Globus pallidus (tissue), 1 donor: ENCODE measurements around the gene AICDA.
"Not testable (repeated sequence)": the region's sequence is repeated elsewhere in the genome, so short reads cannot be mapped to it uniquely, and the experiment has no call there.

Experiments used
- DNase-seq: peaks from one replicate; pipeline ENCODE4 v3.0.0-alpha.2; 2015; ENCODE audit warnings: low spot score

The AICDA gene

DNA sequence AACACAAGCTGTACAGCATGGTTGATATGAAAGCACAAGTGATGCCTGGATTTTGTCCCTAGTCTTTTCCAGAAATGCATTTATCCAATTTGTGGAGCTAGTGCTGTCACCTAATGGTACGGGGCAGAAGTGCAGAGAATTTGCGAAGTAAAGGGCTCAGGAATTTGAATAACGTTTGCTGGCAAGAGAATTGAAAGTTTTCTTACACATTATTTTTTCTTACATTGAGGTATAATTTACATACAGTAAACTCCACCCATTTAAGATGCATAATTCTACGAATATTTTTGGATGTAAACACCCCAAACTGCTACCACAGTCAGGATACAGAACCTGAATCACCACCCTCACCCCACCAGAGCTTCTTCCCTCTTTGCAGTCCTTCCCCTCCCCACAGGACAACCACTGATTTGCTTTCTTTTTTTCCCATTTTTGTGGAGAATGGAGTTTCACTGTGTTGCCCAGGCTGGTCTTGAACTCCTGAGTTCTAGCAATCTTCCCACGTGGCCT, 3.5 kb downstream of the AICDA start:
- DNase-seq, result peak; percentile 32

DNA sequence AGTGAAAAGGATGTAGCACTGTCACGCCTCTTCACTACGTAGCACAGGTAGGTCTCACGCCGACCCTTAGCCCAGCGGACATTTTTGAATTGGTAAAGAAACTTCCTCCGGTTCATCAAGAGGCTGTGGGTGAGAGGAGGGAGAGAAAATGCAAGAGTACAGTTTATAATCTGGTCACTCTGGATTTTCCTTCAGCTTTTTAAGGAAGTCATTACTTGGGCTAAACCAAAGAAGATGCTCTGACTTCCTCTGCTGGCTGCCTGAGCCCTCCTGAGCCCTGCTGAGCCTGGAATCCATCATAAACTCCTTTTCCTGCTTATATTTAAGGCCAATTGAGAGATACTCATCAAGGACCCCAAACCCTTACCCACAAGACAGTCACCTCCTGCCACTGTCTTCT, 5.8 kb downstream of the AICDA start:
- no peak for DNase-seq

DNA sequence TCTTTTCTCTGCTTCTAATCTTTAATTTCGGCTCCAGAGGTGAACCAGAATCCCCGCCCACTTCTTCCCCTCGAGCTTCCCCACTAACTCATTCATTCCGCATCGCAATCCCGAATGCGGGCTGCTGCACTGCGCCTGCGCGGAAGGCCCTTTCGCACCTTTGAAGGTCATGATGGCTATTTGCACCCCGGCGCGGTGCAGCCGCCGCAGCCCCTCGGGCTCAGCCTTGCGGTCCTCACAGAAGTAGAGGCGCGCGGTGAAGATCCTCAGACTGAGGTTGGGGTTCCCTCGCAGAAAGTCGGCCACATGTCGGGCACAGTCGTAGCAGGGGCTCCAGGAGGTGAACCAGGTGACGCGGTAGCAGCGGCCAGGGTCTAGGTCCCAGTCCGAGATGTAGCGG, 7.6 kb downstream of the AICDA start:
- DNase-seq, result no peak

DNA sequence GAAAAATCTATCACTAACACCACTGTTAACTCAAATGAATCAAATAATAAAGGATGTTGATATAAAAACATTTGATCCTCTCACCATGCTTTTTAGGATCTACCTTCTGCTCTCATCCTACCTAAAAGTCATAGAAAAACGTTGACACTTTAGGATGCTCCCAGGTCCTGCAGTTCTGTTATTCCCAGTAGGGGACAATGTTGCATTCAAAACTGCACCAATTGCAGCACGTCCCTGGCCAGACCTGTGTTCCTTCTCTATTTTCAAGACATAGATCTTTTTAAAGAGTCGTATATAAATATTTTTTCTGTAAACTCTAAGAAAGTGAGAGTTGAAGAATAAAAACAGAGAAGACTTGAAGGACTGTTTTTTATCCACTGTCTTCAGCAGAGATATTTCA, 8.8 kb downstream of the AICDA start:
- no peak for DNase-seq

DNA sequence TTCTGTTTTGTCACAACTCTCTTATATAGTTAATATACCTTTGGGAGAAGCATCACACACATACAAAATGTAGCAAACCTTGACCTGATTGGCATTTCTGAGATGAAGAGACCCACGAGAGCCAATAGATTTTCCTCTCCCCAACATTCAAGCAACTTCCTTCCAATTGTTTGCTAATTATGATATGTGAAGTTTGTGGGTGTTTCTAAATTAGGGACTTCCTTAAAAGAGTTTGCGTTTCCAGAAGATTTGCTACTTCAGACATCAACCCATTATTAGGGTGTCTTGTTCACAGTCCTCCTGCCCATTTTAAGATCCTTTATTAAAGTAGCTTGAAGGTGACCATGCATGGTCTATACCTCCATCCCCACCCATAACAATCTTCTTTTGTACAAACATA, 9.4 kb downstream of the AICDA start:
- no peak for DNase-seq

DNA sequence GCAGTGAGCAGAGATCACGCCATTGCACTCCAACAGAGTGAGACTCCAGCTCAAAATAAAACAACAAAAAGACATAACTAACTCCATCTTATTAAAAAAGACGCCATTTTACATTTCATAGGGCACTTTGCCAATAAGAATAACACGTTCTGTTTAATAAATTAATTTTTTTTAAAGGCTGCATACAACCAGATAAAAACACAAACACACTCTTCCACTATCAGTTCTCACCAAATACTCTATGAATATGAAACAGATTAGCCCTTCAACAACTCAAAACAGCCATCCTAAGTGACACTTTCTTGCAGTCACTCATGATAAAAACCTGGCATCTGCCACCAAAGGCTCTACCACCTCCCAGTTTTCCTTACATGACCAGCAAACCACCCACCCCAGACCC, 16.1 kb downstream of the AICDA start:
- DNase-seq, result no peak

DNA sequence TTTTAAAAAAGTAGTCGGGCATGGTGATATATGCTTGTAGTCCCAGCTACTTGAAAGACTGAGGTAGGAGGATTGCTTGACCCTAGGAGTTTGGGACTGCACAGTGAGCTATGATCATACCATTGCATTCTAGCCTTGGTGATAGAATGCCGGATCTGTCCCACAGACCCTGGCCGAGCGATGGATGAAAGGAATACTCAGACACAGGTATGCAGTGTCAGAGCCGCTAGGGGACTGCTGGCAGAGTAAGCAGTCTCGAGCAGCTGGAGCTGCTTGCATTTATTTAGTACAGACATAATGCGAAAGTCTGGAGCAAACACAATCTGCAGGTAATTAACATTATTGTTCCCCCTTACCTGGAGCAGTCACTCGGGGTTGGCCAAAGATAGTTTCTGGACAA, 18.6 kb downstream of the AICDA start:
- no peak for DNase-seq

DNA sequence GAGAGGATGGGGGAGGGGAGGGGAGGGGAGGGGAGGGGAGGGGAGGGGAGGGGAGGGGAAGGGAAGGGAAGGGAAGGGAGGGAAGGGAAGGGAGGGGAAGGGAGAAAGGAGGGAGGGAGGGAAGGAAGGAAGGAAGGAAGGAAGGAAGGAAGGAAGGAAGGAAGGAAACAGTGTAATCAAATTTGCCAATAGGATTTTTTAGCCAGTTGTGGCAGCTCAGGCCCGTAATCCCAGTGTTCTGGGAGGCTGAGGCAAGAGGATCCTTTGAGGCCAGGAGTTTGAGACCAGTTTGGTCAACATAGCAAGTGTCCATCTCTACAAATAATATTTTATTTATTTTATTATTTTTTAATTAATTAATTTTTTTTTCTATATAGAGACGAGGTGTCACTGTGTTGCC, 19.4 kb downstream of the AICDA start:
- no peak for DNase-seq

DNA sequence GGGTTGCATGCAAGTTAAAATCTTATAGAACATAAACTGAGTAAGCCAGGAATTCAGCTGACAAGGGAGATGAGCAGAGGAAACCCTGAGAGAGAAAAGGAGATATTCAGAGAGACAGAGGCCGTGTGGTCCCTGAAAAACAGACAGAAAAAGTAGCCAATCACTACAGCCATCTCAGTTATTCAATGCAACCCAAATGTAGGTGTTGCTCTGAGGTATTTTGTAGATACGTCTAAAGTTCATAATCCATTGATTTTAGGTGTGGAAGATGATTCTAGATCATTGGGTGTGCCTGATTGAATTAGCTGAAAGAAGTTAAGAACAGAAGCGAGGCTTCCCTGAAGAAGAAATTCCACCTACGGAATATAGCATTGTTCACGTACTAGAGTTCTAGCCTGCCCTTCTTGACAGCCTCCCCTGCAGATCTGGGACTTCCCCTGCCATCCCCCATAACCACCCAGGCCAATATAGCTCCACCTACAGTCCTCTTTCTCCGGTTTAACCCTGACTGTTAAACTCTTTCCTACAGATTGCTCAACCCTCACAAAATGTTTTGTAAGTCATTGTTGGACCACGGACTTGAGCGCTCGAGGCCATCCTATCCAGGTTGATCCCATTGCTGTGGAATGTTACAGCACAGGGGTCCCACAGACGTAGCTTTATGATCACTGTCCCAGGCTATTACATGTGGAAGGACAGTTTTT, 21.7 kb downstream of the AICDA start:
- DNase-seq, result no peak

DNA sequence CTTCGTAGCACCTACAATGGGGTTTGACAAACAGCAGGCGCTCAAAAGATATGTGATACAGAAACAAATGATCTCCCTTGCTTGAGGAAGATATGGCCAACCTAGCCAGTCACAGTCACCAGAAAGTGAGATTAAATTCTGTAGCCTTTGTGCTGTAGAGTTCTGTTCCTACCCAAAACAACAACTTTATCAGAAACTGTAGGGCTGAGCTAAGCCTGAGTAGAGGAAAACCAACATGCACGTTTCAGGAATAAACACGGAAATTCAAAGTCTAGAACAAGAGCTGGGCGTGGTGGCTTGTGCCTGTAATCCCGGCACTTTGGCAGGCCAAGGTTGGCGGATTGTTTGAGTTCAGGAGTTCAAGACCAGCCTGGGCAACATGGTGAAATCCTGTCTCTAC, 23.0 kb downstream of the AICDA start:
- DNase-seq, result no peak

DNA sequence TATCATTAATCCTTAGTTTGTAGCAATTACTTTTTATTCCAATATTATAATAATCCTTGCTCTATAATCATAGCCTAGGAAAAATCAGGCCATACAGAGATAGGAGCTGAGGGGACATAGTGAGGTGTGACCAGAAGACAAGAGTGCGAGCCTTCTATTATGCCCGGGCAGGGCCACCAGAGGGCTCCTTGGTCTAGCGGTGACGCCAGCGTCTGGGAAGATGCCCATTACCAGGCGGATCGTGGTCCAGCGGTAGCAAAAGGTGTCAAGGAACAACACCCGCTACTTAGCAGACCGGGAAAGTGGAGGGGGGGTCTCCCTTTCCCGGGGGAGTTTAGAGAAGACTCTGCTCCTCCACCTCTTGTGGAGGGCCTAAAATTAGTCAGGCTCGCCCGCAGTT, 28.2 kb downstream of the AICDA start:
- DNase-seq, result not testable (repeated sequence)

DNA sequence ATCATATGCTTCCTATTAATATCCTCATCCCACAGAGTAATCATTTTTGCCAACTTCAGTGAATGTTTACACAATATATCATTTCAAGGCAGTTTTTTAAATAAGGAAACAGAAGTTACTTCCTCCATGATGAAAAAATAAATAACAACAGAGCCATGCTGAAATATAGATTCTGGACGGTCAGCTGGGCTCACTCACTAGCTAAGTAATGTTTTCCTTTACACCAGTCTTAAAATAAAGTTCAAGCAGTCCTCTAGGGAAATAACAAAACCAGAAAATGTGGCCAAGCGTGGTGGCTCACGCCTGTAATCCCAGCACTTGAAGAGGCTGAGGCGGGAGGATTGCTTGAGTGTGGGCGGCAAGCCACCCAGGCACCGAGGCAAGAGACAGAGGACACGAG, 28.7 kb downstream of the AICDA start:
- DNase-seq, result no peak

DNA sequence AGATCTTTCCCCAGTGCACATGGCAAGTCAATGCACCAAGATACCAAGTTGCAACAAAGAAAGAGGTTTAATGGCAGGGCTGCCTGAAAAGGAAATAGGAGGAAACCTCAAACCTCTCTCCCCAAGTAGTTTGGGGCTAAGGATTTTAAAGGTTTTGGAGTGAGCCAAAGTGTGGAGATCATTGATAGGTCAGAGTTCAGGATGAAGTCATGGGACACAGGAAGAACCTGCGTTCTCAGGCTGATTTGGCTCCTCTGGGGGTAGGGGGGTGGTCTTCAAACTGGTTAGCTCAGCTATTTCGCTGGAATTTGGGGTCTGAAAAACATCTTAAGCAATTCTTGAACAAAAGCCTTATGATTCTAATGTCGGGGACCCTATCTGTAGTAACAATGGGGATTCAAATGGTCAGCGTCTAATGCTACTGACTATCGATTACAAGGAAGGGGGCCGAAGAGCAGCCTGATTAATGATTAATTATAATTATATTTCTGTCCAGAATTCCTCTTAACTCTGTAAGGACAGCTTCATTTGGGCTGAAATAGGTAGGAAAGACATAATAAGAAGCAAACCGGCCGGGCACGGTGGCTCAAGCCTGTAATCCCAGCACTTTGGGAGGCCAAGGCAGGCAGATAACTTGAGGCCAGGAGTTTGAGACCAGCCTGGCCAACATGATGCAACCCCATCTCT, 31.4 kb downstream of the AICDA start:
- no peak for DNase-seq

DNA sequence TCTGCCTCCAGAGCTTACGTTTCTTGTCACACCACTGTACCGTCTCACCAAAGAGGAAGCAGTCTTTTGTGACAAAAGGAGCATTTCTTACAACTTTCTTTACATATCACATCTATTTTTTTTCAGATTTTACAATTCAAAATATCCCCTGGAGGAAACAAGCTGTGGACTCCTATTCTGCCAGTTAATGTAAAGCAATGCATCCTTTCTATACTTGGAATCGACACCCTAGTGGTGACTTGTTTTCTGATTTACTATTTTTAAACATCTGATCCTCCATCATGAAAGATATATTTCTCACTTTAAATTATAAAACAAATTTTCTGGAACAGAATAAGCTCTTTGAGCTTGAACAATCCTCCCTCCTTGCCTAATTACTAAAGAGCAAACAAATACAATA, 34.8 kb downstream of the AICDA start:
- DNase-seq, result no peak

DNA sequence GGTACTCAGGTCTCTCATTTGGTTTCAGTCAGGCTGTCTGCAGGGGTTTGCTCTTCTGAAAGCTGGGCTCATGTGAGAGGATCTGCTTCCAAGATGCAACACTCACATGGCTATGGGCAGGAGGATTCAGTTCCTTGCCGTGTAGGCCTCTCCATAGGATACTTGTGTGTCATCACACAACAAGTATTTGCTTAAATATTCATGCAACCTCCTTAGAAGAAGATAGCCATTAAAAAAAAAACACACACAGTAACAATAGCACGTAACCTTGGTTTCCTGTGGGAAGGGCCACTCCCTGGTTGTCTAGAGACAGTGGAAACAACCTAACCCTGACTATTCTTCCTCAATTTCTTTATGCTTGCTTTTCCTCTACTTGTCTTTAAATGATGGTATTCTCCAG, 40.2 kb downstream of the AICDA start:
- no peak for DNase-seq

DNA sequence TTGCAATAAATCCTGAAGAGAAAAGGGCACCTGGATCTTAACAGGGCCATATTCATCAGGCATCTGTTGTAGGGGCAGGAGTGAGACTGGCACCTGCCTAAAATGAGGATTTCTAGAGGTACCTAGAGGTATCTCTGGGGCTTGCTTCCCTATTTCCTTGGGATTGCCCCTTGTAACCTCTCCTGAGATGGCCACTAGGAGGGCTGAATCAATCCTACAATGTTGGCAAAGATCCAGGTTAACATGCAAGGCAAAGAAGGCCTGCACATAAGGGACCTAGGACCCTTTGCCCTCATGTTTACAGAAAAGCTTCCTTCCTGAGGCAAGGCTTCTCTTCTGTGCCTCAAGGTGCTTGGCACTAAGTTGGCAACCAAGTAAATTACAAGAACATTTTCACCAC, 46.1 kb downstream of the AICDA start:
- no peak for DNase-seq

DNA sequence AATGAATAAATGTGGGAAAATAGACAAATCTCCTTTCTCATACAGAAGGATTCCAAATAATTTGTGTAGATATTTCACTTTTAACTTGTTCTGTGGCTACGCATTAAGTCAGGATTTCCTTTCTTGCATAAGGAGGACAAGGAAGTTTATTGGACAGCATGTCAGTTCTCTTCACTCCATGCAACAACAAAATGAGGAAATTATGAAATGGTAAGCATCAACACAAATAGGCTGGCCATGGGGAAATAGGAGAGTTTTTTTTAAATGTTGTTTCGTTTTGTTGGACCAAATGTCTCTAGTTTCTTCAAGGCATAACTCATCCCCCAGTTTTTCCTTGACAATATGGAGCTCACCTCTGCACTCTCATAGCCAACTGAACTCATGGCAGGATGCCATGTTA, 46.6 kb downstream of the AICDA start:
- not testable (repeated sequence) for DNase-seq

DNA sequence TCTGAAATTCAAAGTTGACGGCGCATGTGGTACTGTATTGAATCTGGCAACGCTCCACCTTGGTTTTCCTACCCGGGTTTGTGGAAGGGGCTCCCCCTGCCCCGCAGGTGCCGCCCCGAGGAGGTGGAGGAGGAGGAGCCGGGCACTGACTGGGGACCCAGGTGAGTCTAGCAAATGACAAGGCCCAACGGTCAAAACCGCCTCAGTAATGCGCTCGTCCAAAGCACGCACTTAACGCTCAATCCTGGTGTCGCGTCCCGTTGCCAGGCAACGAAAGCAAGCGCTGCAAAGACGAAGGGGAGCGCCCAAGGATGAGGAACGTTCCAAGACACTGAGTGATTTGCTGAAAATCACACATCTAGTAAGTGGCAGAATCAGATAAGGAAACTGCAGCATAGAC, 48.0 kb downstream of the AICDA start:
- DNase-seq, result no peak

DNA sequence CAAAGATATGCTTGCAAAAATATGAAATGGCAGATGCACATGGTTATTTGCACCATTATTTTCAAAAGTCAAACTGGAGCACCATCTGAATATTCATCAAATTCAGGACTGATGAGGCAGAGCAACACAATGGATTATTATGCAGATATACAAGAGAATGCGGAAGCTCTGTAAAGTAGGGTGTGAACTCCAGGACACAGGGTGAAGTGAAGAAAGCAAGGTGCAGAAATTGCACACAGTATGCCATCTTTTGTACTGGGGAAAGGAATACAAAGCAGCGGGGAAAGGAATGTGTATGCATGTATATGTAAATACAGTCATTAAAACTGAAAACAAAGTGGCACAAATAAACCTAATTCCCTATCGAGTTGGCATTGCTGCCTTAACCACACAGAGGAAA, 49.3 kb downstream of the AICDA start:
- no peak for DNase-seq

DNA sequence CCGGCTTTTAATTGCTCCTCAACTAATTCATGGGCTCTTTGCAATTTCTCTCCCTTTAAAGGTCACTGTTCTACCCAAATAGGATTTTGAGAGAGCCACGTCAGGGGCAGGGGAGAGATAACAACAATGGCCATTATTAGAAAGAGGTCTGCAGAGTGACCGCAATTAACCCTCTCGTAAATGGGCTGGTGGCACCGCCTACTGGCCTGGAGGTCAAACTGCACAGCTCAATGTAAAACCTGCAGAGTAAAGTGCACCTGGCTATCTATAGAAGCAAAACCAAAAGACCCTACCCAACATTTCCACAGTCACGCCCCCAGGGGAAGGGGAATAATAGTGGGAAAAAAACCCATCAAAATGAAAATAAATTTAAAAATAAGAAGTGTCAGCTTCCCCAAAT, 50.3 kb downstream of the AICDA start:
- no peak for DNase-seq

DNA sequence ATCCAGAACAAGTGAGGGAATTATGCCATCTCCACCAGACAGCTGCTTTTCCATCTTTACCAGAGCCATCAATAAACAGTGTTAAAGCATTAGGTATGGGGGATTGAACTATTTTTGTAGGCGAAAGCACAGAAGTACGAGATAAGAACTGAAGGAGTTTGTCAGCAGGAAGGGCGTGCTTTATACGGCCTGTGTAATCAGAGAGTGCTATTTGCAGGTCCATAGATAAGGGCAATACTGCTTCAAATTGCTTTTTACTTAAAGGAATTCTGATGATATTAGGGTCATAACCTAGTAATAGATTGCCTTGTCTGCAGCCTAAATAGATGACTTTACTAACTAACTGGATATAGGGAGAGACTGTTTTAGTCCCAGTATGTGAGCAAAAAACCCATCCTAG, 51.6 kb downstream of the AICDA start:
- no peak for DNase-seq

DNA sequence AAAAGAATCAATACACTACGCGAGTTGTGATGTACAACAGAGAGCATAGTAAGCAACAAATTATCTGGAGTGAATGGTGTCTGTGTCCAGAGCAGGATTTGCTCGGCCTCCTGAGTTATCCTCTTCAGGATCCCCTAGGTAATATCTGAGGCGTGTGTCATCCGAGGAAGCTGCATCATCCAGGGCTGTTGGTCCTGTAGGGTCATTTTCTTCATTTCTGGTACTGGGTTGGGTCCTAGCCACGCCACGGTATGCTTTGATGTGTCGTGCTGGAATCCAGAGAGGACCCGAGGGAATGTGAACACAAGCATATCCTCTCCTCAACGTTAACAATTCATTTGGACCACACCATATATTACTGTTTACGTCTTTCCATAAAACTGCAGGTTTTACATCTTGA, 53.0 kb downstream of the AICDA start:
- DNase-seq, result no peak

DNA sequence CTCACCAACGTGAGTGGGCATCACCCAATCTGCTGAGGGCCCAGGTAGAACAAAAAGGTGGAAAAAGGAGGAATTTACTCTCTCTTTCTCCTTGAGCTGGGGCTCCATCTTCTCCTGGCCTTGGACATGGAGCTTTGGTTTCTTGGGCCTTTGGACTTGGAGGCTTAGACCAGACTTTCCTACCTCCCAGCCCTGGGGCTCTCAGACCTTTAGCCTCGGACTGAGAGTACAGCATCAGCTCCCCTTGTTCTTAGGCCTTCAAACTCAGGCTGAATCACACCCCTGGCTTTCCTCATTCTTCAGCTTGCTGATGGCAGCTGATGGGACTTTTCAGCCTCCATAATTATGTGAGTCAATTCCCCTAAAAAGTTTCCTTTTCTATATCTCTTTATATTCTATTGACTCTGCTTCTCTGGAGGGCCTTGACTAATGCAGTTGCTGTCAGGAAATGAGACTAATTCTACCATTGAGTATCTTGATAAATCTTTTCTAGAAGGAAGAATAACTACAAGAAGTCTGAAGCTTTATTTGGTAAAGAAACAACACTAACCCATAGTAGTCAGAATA, 56.0 kb downstream of the AICDA start:
- DNase-seq, result no peak
